Measurements from ENCODE around the gene C3orf52. TPM values are rescaled to one million over a fixed set of nuclear protein-coding genes. Genes with fewer than 3 reads are reported as not detected.

Gene C3orf52
- total RNA-seq, 2 donors from 2014 or later = 8.6 to 11.0 TPM

MicroRNAs encoded within 50 kb of the gene (microRNA counts, 767-probe panel; counts per million panel counts)
- microRNA hsa-miR-567 = 431 to 1,117 counts per million in 2 donors

Small RNA genes lying within 50 kb of the gene (microRNA-seq; reads per million reads assigned to microRNA genes)
- gene MIR567 = not detected

Small RNA genes lying within 50 kb of the gene (small RNA-seq; reads per million reads assigned to genes)
- gene MIR567 = 0 reads per million in 2 donors

Other genes with a start within 250 kb of the C3orf52 start
- gene PHLDB2, start 227.1 kb upstream of the C3orf52 start, total RNA-seq = 10 to 100 TPM; 15.3 to 32.3 TPM
- gene ABHD10, start 107.4 kb upstream of the C3orf52 start, total RNA-seq = 10 to 100 TPM; 36.3 to 40.1 TPM
- gene TAGLN3, start 87.5 kb upstream of the C3orf52 start, total RNA-seq = 1 to 10 TPM in 1 of 2 donors, not detected in 1; 3.2 TPM
- not detected for gene TMPRSS7, start 51.7 kb upstream of the C3orf52 start, total RNA-seq
- 1 to 10 TPM in 1 of 2 donors, not detected in 1; 1.4 TPM for gene GCSAM, start 46.9 kb downstream of the C3orf52 start, total RNA-seq
- gene SLC9C1, start 207.8 kb downstream of the C3orf52 start, total RNA-seq = under 1 TPM in 1 of 2 donors, not detected in 1; 0.91 TPM
- gene CD200, start 246.8 kb downstream of the C3orf52 start, total RNA-seq = 1 to 10 TPM; 5.2 to 6.3 TPM

Data from prostate gland (tissue), 2 donors.